GM21447 (cell line): ENCODE data around the gene ZEB1.
"Not testable (repeated sequence)": the region's sequence is repeated elsewhere in the genome, so short reads cannot be mapped to it uniquely, and the experiment has no call there.

Experiments
- ATAC-seq: cut with Tn5 transposase; IDR thresholded peaks from one replicate; pipeline ENCODE4 v1.9.1; 2021; ENCODE audit not compliant: unreplicated experiment

The ZEB1 gene

GRCh38 chr10:31479752-31480151, 160.7 kb downstream of the ZEB1 start:
- no peak for ATAC-seq

GRCh38 chr10:31483546-31483945, 164.5 kb downstream of the ZEB1 start:
- no peak for ATAC-seq

- no peak for ATAC-seq
Observed at GRCh38 chr10:31484431-31485135, 165.6 kb downstream of the ZEB1 start.

GRCh38 chr10:31490858-31491504, 172.0 kb downstream of the ZEB1 start:
- ATAC-seq: no peak

GRCh38 chr10:31507427-31507826, 188.4 kb downstream of the ZEB1 start:
- ATAC-seq: no peak

- ATAC-seq: no peak
Observed at GRCh38 chr10:31508234-31508633, 189.2 kb downstream of the ZEB1 start.

GRCh38 chr10:31508882-31509281, 189.9 kb downstream of the ZEB1 start:
- ATAC-seq: no peak

GRCh38 chr10:31509989-31510388, 191.0 kb downstream of the ZEB1 start:
- no peak for ATAC-seq

GRCh38 chr10:31515116-31515515, 196.1 kb downstream of the ZEB1 start:
- ATAC-seq: no peak

GRCh38 chr10:31515819-31516402, 196.9 kb downstream of the ZEB1 start:
- ATAC-seq: no peak

GRCh38 chr10:31520986-31521831, 202.2 kb downstream of the ZEB1 start:
- no peak for ATAC-seq

GRCh38 chr10:31522820-31523219, 203.8 kb downstream of the ZEB1 start:
- ATAC-seq: no peak

GRCh38 chr10:31524460-31524859, 205.4 kb downstream of the ZEB1 start:
- ATAC-seq: no peak

- ATAC-seq: no peak
Observed at GRCh38 chr10:31526178-31526577, 207.2 kb downstream of the ZEB1 start.

- ATAC-seq: no peak
Observed at GRCh38 chr10:31526681-31527080, 207.7 kb downstream of the ZEB1 start.

- ATAC-seq: no peak
Observed at GRCh38 chr10:31528831-31529230, 209.8 kb downstream of the ZEB1 start.

- no peak for ATAC-seq
Observed at GRCh38 chr10:31536302-31536701, 217.3 kb downstream of the ZEB1 start.

- ATAC-seq: no peak
Observed at GRCh38 chr10:31549896-31550295, 230.9 kb downstream of the ZEB1 start.

- ATAC-seq: no peak
Observed at GRCh38 chr10:31554556-31554955, 235.5 kb downstream of the ZEB1 start.

GRCh38 chr10:31557854-31558253, 238.8 kb downstream of the ZEB1 start:
- no peak for ATAC-seq

- not testable (repeated sequence) for ATAC-seq
Observed at GRCh38 chr10:31568252-31568861, 249.3 kb downstream of the ZEB1 start.
